Nephron progenitor cell (in vitro differentiated cells): ENCODE results near the gene SLC8A2.
"Not testable (repeated sequence)": the region's sequence is repeated elsewhere in the genome, so short reads cannot be mapped to it uniquely, and the experiment has no call there.

Experiments
- DNase-seq: peaks from one replicate; pipeline ENCODE4 v3.0.0; 2021
- H3K27ac Mint-ChIP-seq: 2 replicates; pipeline ENCODE4 v1.8.0; 2021; ENCODE audit warnings: mild to moderate bottlenecking, moderate library complexity, mixed read lengths
- H3K27me3 Mint-ChIP-seq: 2 replicates; pipeline ENCODE4 v1.8.0; 2021; ENCODE audit warnings: mild to moderate bottlenecking, low read depth, mixed read lengths; ENCODE audit not compliant: poor library complexity
- H3K36me3 Mint-ChIP-seq: 2 replicates; pipeline ENCODE4 v1.8.0; 2021; ENCODE audit warnings: low read depth, mixed read lengths
- H3K4me1 Mint-ChIP-seq: 2 replicates; pipeline ENCODE4 v1.8.0; 2021; ENCODE audit warnings: mixed read lengths
- H3K4me3 Mint-ChIP-seq: 2 replicates; pipeline ENCODE4 v1.8.0; 2021; ENCODE audit warnings: mild to moderate bottlenecking, moderate library complexity, mixed read lengths
- H3K9me3 Mint-ChIP-seq: 2 replicates; pipeline ENCODE4 v1.8.0; 2021; ENCODE audit warnings: mild to moderate bottlenecking, moderate library complexity, mixed read lengths
- CTCF ChIP-seq: fragments of 200-600 bp; sonication (generic); IDR thresholded peaks from 2 replicates; pipeline ENCODE4 v1.5.0; 2021; ENCODE audit warnings: antibody characterized with exemption

SLC8A2 gene

GRCh38 chr19:47489072-47489914, 17.6 kb upstream of the SLC8A2 start:
- H3K4me3 Mint-ChIP-seq: no peak overlapping the region
- H3K4me1 Mint-ChIP-seq: peaks cover 42% of the 10 kb centered on the region
- H3K27ac Mint-ChIP-seq: no peak overlapping the region
- no peaks in the 10 kb centered on the region for H3K27me3 Mint-ChIP-seq
- H3K9me3 Mint-ChIP-seq: no peaks in the 10 kb centered on the region
- no peak for TF ChIP-seq CTCF
- peaks cover 10% of the 10 kb centered on the region for H3K36me3 Mint-ChIP-seq
- DNase-seq: no peak

- TF ChIP-seq CTCF: no peak
- no peak overlapping the region for H3K4me3 Mint-ChIP-seq
- H3K4me1 Mint-ChIP-seq: peaks cover 43% of the 10 kb centered on the region
- H3K36me3 Mint-ChIP-seq: peaks cover 10% of the 10 kb centered on the region
- no peak for DNase-seq
- H3K9me3 Mint-ChIP-seq: no peaks in the 10 kb centered on the region
- H3K27ac Mint-ChIP-seq: peak overlapping the region; percentile 79
- H3K27me3 Mint-ChIP-seq: peaks cover 6% of the 10 kb centered on the region
These were observed 16.1 kb upstream of the SLC8A2 start for GRCh38 chr19:47487551-47488515.

GRCh38 chr19:47486900-47487299, 15.2 kb upstream of the SLC8A2 start:
- Mint-ChIP-seq H3K36me3 (peaks cover 10% of the 10 kb centered on the region), H3K4me1 (peaks cover 43% of the 10 kb centered on the region), H3K4me3 (peak overlapping the region; percentile 5), H3K27ac (peak overlapping the region; percentile 84), H3K27me3 (peaks cover 15% of the 10 kb centered on the region), H3K9me3 (peaks cover 2% of the 10 kb centered on the region)
- no peak for DNase-seq
- TF ChIP-seq CTCF: no peak

GRCh38 chr19:47486220-47486619, 14.5 kb upstream of the SLC8A2 start:
- H3K9me3 Mint-ChIP-seq, H3K4me3 Mint-ChIP-seq, DNase-seq: not testable (repeated sequence)
- H3K27me3 Mint-ChIP-seq: peaks cover 22% of the 10 kb centered on the region
- H3K4me1 Mint-ChIP-seq: peaks cover 43% of the 10 kb centered on the region
- H3K27ac Mint-ChIP-seq: peak overlapping the region; percentile 16
- peaks cover 10% of the 10 kb centered on the region for H3K36me3 Mint-ChIP-seq

GRCh38 chr19:47485210-47485609, 13.5 kb upstream of the SLC8A2 start:
- Mint-ChIP-seq H3K27ac (peak overlapping the region; percentile 89), H3K9me3 (peaks cover 8% of the 10 kb centered on the region), H3K4me1 (peaks cover 47% of the 10 kb centered on the region), H3K4me3 (peak overlapping the region; percentile 91), H3K36me3 (peaks cover 5% of the 10 kb centered on the region), H3K27me3 (peaks cover 32% of the 10 kb centered on the region)
- no peak for DNase-seq
- TF ChIP-seq CTCF: no peak
